Glomerular endothelial cell (primary cell): Measurements from ENCODE around the gene MTREX. TPM values are rescaled to one million over a fixed set of nuclear protein-coding genes. Genes with fewer than 3 reads are reported as not detected.
A peak's percentile ranks its signal among the peaks of the same experiment; 100 is the strongest.
"Not testable (repeated sequence)": the region's sequence is repeated elsewhere in the genome, so short reads cannot be mapped to it uniquely, and the experiment has no call there.

Experiments
- DNase-seq: peaks from one replicate; pipeline ENCODE4 v3.0.0-alpha.2; 2011; ENCODE audit warnings: low read depth, low spot score; ENCODE audit errors: extremely low read depth
- total RNA-seq: library from RNA; depleted of rRNA; stranded (reverse); fragments of >200 nt; gene quantifications from 2 replicates; pipeline ENCODE4 v1.2.3, GENCODE V29; 2015

Gene MTREX
- 32.1 and 49.4 TPM in 2 replicates for total RNA-seq

DNA sequence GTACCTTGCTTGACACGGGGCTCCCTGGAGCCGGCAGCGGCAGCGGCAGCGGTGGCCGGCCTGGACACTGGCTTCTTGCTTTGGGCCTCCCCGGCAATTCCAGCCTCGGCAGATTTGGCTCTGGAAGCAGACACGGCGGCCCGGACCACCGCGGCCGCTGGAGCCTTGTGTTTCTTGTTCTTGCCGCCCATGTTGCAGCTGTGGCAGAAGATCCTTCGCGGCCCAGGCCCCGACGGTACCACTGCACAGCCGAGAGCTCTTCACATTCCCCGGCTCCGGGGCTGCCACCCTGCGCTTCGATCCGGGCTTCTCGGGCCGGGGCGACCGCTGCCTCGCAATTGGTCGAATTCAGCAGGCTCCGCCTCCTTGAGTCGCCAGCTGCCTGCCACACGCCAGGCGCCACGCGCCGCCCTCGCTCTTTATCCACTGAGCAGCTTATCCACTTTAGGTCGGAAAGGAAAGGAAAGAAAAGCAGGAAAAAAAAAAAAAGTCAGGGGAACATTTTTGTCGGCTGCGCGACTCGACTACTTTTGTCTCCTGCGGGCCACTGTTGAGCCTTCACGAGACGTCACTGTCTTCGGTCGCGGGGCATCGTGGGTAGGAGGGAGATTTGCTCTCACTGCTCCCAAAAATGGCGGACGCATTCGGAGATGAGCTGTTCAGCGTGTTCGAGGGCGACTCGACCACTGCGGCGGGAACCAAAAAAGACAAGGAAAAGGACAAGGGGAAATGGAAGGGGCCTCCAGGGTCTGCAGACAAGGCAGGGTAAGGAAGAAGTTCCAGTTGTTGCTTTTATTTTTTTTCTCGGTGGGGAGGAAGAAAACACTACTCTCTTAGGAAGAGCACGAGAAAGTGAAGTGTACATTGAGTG lies at the start of gene MTREX, which contains the start of gene DHX29:
TSS of gene MTREX (plus strand) at position 607 of the 871 bp plus-strand sequence. CDS start at position 632, 25 bp downstream.
TSS of gene DHX29 (minus strand) at position 312 of the 871 bp plus-strand sequence. CDS start at position 191, 121 bp downstream.
- peak; percentile 81 for DNase-seq

DNA sequence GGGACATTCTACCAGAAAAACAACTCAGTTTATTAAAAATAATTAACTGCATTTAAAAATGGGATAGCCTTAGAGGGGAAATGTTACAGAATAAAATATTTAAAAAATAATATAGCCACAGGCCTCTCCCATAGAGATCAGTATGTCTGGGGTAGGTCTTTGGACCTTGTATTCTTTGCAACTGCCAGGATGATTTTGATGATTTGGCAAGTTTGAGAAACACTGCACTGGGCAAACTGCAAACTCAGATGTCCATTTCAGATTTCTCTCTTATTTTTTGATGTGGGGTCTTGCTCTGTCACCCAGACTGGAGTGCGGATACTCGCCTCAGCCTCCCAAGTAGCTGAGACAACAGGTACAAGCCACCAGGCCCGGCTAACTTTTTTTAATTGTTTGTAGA lies 49.5 kb upstream of the MTREX start:
- no peak for DNase-seq

GRCh38 chr5:55276771-55277170 lies 31.0 kb upstream of the MTREX start:
- DNase-seq, result no peak

DNA sequence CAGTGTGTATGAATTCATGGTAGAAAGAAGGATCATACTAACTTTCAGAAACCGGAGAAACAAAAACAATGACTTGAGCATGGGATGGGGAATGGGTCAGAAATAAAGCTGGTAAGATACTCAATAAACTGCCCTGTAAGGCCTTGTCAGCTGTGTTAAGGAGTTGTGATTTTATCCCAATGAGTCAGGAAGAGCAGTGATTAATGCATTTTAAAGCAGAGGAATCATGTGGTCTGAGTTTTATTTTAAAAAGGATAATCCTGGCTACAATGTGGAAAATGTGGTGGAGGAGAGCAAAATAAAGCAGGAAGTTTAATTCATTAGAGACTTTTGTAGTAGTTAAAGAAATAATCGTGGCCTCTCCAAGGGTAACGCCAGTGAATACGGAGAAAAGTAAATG lies 29.0 kb upstream of the MTREX start:
- no peak for DNase-seq

GRCh38 chr5:55286411-55286933 lies 21.3 kb upstream of the MTREX start:
- no peak for DNase-seq

GRCh38 chr5:55289808-55290207 lies 18.0 kb upstream of the MTREX start:
- no peak for DNase-seq

DNA sequence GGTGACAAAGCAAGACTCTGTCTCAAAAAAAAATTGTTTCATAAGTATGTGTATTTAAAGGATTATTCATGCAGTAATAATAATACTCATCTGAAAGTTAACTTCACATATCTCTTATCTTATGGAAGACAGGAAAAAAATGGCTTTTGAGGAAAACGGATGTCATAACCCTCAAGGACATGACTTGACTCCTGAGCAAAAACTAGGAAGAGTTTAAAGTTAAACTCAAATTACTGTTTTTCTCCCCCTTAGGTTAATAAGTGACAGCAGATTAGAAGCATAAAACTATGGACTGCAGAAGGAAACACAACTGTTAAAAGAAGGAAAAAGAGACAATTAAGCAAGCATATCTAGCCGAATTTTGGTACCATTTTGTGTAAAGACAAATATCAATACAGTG lies 16.8 kb upstream of the MTREX start:
- no peak for DNase-seq

- no peak for DNase-seq
Measured at GRCh38 chr5:55294935-55295334, 12.9 kb upstream of the MTREX start.

DNA sequence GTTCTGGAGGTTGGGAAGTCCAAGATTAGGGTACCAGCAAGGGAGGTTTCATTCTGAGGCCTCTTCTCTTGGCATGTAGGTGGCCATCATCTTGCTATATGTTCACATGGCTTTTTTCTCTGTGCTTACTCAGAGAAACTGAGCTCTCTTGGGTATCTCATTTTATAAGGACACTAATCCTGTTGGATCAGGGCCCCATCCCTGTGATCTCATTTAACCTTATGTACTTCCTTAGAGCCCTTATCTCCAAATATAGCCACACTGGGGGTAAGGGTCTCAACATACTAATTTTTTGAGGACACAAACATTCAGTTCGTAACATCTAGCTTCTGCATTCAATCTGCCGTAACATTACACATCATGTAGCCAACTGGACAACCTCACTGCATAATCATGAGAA lies 6.9 kb upstream of the MTREX start:
- no peak for DNase-seq

DNA sequence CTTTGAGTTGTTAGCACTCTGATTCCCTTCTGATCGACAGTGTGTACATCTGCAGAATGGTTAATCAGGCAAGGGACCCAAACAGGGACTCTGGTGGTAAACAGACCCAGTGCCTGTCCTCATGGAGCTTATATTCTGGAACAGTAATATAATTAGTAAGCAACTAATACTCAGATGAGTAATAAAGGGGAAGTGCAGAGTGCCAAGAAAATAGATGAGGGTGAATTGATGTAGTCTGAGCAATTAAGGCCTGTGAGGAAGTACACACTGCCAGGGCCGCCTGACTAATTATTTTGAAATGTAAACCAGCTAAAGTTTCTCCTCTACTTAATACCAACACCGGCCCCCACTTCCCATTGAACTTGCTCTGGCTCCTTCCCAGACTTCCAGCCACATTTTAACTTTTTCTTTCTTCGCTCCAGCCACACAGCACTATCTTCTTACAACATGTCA lies 4.5 kb upstream of the MTREX start:
- DNase-seq, result peak; percentile 60

DNA sequence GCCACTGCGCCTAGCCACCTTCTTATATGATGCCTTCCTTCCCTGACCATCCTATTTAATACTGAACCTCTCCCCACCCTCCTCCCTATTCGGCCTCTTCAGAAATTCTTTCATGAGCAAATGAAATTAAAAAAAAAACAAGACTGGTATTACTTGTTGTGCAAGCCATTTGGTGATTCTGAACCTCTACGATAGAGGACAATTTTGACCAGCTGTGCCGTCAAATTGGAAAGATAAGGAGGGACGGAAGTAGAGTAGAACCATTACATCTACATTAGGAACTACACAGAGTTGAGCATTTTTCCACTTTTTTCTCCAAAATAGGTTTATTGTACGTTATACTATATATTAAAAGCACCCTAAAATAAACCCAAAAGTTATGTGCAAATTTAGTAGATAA lies 3.2 kb upstream of the MTREX start:
- DNase-seq, result no peak

- no peak for DNase-seq
Measured at GRCh38 chr5:55305345-55305744, 2.4 kb upstream of the MTREX start.

DNA sequence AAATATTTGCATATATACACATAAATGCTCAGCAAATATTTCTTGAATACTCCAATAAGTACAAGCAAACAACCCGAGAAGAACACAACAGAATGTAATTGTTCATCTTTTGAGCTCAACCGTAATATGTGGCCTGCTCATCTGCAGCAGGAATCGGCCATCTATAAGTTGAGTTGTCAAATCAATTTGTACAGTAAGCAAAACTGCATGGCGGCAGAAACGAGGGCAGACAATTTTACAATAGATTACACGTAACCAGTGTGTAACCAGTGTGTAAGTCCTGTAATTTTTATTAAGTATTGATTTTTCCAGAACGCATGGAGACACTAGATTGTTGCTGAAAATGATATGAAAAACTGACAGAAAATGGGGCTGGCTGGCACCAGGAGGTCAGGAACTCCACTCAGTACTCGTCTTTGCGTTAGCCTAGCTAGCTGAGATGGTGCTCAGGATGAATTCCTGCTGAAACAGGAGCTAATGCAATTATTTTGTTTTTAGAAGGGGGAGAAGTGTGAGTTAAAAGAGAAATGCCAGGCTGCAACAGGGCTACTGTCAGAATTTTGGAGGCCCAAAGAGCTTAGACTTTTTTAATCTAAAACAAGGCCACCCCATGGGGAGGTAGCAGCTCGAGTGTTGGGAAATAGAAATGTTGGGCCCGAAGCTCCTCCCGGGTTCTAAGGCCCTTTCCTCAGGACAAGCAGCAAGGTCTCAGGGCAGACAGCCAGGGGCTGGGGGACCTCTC lies 977 bp upstream of the MTREX start:
- no peak for DNase-seq

GRCh38 chr5:55308254-55308836 lies 556 bp downstream of the MTREX start:
- no peak for DNase-seq

DNA sequence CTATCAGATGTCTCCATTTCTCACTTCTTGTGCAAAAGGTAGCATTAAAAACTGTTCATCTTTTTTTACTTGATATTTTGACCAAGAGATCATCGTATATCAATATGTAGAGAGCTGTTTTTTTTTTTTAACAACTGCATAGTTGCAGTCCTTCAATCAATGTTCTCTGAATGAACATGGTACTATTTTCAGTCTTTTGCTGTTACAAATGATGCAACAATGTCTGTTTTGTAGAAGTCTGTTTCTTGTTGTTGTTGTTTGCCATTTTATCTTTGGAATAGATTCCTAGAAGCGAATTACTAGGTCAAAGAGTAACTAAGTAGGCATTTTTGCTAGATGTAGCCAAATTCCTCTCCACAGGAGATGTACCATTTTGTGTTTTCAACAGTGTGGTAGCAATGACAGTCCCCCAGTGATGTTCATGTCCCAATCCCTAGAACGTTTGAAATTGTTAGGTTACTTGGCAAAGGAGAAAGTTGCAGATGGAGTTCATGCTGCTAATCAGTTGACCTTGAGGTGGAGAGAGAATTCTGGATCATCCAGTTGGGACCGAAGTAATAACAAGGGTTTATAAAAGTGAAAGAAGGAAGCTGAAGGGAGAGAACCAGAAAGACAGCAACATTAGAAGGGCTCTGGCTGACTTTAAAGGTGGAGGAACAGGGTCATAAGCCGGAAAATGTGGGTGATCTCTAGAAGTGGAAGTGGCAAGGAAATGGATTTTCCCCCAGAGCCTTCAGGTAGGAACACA lies 6.3 kb downstream of the MTREX start:
- DNase-seq, result no peak

DNA sequence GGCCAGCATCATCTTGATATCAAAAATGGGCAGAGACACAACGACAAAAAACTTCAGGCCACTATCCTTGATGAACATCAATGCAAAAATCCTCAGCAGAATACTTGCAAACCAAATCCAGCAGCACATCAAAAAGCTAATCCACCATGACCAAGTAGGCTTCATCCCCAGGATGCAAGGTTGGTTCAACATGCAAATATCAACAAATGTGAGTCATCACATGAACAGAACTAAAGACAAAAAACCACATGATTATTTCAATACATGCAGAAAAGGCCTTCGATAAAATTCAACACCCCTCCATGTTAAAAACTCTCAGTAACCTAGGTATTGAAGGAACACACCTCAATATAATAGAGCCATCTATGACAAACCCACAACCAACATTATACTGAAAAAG lies 8.5 kb downstream of the MTREX start:
- DNase-seq, result no peak

- DNase-seq, result no peak
Measured at GRCh38 chr5:55316837-55317236, 9.0 kb downstream of the MTREX start.

DNA sequence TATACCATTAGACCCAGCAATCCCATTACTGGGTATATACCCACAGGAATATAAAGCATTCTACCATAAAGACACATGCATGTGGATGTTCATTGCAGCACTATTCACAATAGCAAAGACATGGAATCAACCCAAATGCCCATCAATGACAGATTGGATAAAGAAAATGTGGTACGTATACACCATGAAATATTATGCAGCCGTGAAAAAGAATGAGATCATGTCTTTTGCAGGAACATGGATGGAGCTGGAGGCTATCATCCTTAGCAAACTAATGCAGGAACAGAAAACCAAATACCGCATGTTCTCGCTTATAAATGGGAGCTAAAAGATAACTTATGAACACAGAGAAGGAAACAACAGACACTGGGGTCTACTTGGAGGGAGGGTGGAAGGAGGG lies 10.4 kb downstream of the MTREX start:
- not testable (repeated sequence) for DNase-seq

DNA sequence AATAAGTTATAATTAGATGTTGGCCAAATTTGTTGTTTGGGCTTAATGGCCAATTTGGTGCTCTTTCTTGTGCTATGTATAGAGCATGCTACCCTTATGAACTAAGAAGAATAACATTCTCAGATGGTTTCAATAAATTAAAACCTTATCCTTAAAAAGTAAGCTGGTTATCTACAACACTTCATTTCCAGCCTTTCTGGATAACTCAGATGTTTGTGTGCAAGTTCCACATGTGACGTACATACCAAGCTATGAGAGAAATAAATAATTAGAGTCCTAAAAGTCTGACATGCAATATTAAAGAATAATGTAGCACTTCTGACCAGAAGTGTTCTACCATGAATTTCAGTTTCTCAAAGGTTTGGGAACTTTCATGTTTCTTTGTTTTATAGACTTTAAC lies 11.7 kb downstream of the MTREX start:
- DNase-seq, result no peak

DNA sequence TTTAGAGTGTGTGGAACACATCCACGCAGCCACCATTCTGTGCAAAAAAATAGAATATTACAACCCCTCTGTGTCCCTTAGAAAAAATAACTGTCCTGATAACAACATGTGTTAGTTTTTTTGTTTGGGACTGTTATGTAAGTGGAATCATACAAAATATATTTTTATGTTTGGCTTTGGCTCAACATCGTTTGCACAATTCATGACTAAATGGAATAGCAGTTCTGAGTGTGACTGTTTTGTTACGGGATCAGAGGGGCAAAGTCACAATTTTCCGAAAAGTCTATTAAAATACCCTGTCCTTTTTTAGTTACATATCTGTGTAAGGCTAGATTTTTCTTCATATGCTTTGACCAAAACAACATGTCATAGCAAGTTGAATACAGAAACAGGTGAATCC lies 12.8 kb downstream of the MTREX start:
- no peak for DNase-seq
